GM18526 (cell line): ENCODE results near the gene DNAL1.

Source experiments
- POLR2A ChIP-seq: IDR thresholded peaks from 3 replicates; pipeline ENCODE4 v1.6.1; 2011; ENCODE audit not compliant: insufficient read length; ENCODE audit errors: extremely low read depth

Gene DNAL1

GRCh38 chr14:73741876-73742519, 97.2 kb downstream of the DNAL1 start:
- no peak for TF ChIP-seq POLR2A

- no peak for TF ChIP-seq POLR2A
Observed at GRCh38 chr14:73742520-73743238, 97.9 kb downstream of the DNAL1 start.

DNA sequence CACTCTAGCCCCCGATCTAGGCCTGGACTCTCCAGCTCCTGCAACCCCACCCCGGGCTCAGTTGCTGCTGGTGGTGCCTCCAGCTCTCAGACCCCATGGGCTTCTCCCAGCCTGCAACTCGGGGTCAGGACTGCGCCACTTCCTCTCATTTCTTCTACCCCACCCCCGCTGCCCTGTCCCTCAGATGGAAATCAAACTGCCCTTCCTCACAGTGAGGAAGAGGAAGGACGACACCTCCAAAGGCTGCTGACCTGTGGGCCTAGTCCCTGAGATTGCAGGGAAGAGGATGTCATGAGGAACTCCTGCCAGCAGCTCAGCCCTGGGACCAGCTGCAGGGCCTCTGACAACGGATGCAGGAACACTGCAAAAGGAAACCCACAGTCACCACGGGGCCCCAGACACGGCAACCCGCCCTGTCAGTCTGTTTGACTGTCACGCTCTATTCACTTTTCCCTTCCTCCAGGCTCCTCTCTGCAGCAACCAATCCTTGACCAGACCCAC, 98.7 kb downstream of the DNAL1 start:
- TF ChIP-seq POLR2A: peak; percentile 26

DNA sequence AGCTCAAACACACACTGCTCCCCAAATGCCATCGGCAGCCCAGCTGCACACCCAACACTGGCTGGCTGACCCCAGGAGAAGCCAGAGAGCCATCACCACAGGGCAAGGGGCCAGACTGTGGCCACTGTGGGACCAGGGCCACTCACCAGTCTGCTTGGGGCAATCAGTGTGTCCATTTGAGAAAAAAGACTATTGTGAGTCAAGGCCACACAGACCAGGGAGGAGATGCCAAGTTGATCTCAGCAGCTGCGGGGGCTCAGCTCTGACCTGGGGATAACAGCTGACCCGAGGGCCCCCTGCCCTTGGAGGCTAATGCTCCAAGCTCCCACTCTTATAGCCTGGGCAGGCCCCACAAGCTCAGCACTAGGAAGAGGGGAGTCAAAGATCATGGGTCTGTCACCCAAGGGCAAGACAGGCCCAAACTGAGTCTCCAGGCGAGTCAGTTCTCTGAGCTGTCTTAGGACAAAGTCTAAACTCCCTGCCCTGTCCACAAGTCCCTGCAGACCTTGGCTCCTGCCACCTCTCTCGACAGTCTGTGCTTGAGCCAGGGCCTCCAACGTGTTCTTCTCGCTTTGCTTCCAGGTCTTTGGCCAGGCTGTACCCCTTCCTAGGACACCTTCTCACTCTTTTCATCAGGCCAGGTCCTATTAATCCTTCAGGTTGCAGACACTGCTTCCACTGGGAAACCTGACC, 99.5 kb downstream of the DNAL1 start:
- no peak for TF ChIP-seq POLR2A

DNA sequence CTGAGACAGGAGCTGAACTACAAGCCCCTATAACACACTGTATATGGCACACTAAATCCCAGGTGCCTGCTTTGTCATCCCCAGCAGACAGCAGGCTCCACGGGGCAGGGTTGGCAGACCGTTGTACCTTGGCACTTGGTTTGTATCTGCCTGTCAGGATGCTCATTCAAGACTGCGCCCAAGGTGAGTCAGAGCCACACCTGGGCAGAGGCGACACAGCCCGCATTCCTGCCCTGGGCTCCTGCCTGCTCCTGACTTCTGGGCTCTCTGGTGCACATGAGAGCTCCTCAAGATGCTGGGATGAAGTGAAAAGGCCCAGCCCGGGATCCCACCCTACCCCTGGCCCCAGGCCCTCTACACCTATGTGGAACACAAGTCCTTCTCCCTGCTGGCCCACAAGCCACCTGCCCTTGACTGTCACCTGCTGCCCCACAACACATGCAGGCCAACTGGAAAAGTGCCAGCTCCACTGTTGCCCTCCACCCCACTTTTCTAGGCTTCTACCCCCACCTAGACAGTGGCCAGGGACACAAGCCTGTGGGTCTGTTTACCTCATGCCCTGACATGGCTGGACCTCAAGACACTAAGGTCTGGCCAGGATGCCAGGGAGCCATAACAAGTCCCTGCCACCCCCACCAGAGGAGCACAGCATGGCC, 100.2 kb downstream of the DNAL1 start:
- TF ChIP-seq POLR2A: no peak

DNA sequence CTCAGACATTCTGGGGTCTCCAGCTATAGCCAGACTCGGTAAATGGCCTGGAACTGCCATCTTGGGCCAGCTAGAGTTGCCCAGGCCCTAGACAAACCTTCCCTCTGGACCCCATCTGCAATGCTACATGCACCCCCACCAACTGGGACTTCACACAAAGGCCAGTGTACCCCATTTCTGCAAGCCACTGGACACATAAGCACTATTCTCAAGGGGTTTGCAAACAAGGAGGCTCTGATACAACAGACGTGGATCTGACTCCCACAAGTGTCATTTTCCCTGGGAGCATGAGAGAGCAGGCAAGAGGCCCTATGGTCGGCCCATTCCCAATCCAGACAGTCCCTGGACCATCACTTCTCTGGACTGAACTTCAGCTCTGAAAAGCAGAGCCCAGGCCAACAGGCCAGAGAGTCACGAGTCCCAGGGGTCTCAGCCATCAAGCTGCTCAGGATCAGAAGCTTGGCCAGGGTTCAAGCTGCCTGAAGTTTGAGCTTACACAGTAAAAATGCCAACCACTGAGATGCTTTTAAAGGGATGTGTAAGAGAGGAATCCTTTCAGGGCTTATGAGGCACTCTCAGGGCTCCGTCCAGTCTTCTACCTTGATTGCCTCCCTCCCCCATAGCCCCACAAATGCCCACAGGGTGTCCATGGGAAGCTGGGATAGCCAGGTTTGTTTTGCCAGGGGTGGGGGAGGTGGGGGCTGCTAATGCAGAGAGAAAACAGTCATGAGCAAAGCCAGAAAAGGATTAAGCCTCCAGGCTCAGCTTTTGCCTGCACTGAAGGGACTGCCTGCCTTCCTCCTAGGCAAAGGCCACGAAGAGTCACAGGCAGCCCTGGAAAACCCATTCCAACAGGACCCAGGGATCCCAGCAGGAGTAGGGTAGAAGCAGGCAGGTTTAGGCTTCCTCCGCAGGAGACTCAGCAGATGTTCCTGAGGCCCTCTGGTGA, 101.1 kb downstream of the DNAL1 start:
- TF ChIP-seq POLR2A: no peak

DNA sequence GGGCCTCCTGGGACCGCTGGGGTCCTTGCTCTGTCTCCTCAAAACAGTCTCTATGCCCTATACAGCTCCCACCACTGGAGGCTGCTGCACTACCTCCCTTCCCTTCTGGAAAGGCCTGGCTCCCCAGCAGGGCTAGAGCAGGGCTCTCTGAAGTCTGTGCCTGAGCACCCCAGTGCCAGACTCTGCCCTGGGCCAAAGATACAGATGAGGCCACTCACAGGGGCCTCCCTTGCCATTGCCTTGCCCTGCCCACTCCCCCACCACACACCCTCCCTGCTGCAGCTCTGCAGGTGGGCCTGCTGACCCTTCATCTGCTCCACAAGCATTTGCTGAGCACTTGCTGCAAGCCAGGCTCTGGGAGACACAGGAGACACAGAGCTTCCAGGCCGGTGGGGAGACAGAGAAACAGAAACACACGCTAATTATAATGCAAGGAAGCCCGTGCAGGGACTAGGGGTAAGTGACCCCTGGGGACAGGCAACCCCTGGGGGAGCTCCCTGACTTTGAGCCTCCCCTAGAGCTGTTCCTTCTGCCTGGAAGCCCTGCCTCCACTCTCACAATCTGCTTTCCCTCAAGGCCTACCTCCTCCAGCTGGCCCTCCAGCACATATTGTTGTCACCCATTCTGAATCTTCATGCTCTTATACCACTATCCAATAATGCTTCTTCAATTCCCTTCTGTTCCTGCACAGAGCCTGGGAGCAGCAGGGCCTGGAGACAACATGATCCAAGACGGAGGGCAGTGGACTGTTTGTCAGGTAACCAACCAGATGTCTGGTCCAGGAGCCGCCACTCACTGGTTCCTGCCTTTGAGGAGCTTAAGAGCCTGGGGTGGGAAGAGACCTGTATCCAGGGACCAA, 102.0 kb downstream of the DNAL1 start:
- TF ChIP-seq POLR2A: no peak

- TF ChIP-seq POLR2A: no peak
Observed at GRCh38 chr14:73747379-73748211, 102.8 kb downstream of the DNAL1 start.

DNA sequence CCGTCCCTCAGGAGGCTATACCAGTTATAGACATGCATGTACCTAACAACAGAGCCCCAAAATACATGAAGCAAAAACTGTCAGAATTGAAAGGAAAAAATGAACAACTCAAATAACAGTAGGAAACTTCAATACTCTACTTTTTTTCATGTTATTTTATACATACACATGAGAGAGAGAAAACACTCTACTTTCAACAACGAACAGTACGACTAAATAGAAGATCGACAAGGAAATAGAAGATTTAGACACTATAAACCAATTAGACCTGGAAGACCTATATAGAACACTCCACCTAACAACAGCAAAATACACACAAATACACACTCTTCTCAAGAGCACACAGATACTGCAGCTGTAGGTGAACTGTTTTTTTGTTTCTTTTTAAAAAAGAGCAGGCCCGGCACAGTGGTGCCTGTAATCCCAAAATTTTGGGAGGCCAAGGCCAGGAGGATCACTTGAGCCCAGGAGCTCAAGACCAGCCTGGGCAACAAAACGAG, 104.1 kb downstream of the DNAL1 start:
- TF ChIP-seq POLR2A: no peak

DNA sequence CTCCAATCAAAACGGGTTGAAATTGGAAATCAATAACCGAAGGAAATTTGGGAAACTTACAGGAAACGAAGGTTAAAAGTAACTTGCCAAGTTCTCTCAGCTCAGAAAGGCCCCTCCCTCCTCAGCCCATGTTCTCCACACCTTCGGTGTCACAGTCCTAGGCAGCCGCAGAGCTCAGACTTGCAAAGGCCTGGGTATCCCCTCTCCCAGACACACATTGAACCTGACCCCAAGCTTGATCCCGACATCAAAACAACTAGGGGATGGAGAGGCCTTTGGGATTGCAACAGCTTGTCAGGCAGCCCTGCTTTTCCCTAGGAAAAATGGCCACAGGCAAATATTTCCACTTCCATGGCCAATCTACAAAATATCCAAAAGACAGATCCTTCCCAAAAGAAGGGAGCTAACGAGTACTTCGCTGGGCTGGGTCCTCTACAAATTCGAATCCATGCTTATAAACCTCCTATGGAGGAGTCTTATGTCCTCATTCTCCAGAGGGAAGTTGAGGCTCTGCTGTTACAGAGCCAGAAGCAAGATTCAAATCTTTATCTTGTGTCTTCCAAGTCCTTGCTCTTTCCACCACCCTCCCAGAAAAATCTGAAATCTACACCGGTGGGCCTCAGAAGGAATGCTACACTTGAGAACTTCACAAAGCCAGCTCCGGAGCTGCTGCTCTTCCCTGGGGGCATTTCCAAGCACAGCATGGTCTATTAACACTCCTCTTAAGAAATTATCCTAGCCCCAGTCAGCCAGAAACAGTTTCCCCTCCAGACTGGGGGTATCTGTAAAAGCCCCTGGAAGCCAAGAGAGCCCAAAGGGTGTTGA, 105.1 kb downstream of the DNAL1 start:
- no peak for TF ChIP-seq POLR2A

DNA sequence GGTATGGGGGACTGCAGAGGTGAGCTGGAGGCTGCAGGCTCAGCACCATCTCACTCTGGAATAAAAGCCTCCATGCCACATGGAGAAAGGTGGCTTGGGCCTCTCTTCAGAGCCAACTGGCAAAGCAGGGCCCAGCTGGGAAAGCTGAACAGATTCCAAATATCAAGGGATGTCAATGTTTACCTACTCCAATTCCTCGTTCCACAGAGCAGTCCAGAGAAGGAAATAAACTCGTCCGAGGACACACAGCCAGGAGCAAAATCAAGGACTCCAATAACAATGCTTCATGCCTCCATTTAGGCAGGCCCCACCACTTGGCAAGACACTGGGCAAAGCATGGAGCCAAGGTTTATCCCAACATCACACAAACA, 105.7 kb downstream of the DNAL1 start:
- TF ChIP-seq POLR2A: no peak

DNA sequence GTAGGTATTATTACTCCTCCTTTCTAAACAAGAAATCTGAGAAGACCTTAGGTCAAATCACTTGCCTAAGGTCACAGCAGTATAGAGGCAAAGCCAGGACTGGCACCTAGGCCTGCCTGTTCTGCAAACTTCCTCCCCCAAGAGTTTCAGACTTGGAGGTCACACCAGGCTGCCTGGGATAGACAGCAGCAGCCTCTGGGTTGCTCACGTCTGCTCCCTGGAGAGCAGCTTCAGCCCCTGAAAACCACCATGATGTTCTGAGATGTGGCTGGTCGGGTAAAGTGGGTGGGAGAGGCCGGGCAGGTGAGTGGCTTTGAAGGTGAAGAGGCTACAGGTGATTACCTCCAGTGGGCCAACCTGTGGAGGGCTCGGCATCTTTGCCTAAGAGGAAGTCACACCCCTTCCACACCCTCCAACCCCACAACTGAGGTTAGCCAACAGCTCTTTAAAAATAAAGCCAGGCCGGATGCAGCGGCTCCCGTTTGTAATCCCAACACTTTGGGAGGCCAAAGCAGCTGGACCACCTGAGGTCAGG, 106.4 kb downstream of the DNAL1 start:
- TF ChIP-seq POLR2A: no peak
